Uterus (tissue), 4 donors: ENCODE measurements around the gene TEX261. TPM values are rescaled to one million over a fixed set of nuclear protein-coding genes. Genes with fewer than 3 reads are reported as not detected.
A peak's percentile ranks its signal among the peaks of the same experiment; 100 is the strongest.

ENCODE experiments used
- DNase-seq, 2 donors: peaks; one replicate each; pipeline ENCODE4 v3.0.0-alpha.2; 2019 to 2020
- H3K27ac ChIP-seq, 2 donors: fragments of 200-600 bp; sonication (generic); 1 replicate in 1 of 2; 2 replicates in 1 of 2; pipeline ENCODE4 v1.5.1; 2016 to 2018
- H3K27me3 ChIP-seq, 2 donors: fragments of 200-600 bp; sonication (generic); one replicate each; pipeline ENCODE4 v1.5.1; 2018 to 2019; ENCODE audit warnings: control low read depth in 1 of 2
- H3K36me3 ChIP-seq, 2 donors: fragments of 200-600 bp; sonication (generic); one replicate each; pipeline ENCODE4 v1.5.1; 2019; ENCODE audit warnings: control low read depth in 1 of 2
- H3K4me1 ChIP-seq, 2 donors: fragments of 200-600 bp; sonication (generic); one replicate each; pipeline ENCODE4 v1.5.1; 2018 to 2019; ENCODE audit warnings: control low read depth in 1 of 2
- H3K4me3 ChIP-seq, 2 donors: fragments of 200-600 bp; sonication (generic); 1 replicate in 1 of 2; 2 replicates in 1 of 2; pipeline ENCODE4 v1.5.1; 2018 to 2019; ENCODE audit warnings: mild to moderate bottlenecking in 1 of 2
- H3K9me3 ChIP-seq, 2 donors: fragments of 200-600 bp; sonication (generic); one replicate each; pipeline ENCODE4 v1.5.1; 2019; ENCODE audit warnings: control low read depth in 1 of 2
- CTCF ChIP-seq, 4 experiments: fragments of 200-600 bp in 2 of 4; fragments of 450-650 bp in 2 of 4; sonication (generic) in 2 of 4; IDR thresholded peaks; one replicate each; pipeline ENCODE4 v1.5.1; 2016 to 2019; ENCODE audit warnings: antibody characterized with exemption in 4 of 4, mild to moderate bottlenecking in 2 of 4, moderate library complexity in 1 of 4
- POLR2A ChIP-seq, 2 donors: fragments of 450-650 bp; IDR thresholded peaks; one replicate each; pipeline ENCODE4 v1.6.1; 2016; ENCODE audit warnings: antibody characterized with exemption in 2 of 2, mild to moderate bottlenecking in 1 of 2, moderate library complexity in 1 of 2
- intact Hi-C: fragments of 100-400 bp; cut with DNase I; formaldehyde crosslinking; loops from one replicate; pipeline ENCODE4 v1.15.1; 2023; ENCODE audit warnings: low total_unique reads
- total RNA-seq, 4 donors: library from RNA; depleted of rRNA in 3 of 4; stranded (reverse); fragments of >200 nt in 3 of 4; gene quantifications; one replicate each; pipeline versions ENCODE4 v1.1.0 to v1.2.4, GENCODE V29; 2014 to 2023
- donor health status: DM: yes; HTN: yes; CAD: no.

Gene TEX261
- total RNA-seq, 4 donors from 2014 or later = 10.2 to 81.8 (median 53.7) TPM

- Histone ChIP-seq H3K4me1 (no peaks in the 10 kb centered on the region), H3K36me3 (no peaks in the 10 kb centered on the region), H3K27ac (no peak overlapping the region), H3K4me3 (no peak overlapping the region), H3K9me3 (no peaks in the 10 kb centered on the region), H3K27me3 (no peaks in the 10 kb centered on the region)
- TF ChIP-seq POLR2A (IDR thresholded peaks at IDR 0.05) (no peak), CTCF (IDR thresholded peaks at IDR 0.05) (no peak)
- DNase-seq = no peak
- intact Hi-C loops = no loop called here
Observed at GRCh38 chr2:70954886-70955285, 39.8 kb downstream of the TEX261 start.

- Histone ChIP-seq H3K36me3 (no peaks in the 10 kb centered on the region), H3K27ac (no peak overlapping the region), H3K9me3 (no peaks in the 10 kb centered on the region), H3K4me1 (no peaks in the 10 kb centered on the region), H3K4me3 (no peak overlapping the region), H3K27me3 (no peaks in the 10 kb centered on the region)
- TF ChIP-seq POLR2A (IDR thresholded peaks at IDR 0.05) (no peak), CTCF (IDR thresholded peaks at IDR 0.05) (no peak)
- no peak for DNase-seq
- intact Hi-C loops = no loop called here
Observed at GRCh38 chr2:70949086-70949485, 45.6 kb downstream of the TEX261 start.

GRCh38 chr2:70948337-70949003 is 46.2 kb downstream of the TEX261 start:
- DNase-seq = peak; percentile 77 to 79
- H3K27ac ChIP-seq = no peak overlapping the region
- H3K4me1 ChIP-seq = no peaks in the 10 kb centered on the region
- H3K9me3 ChIP-seq = no peaks in the 10 kb centered on the region
- H3K4me3 ChIP-seq = peak overlapping the region; percentile 13 to 29
- H3K36me3 ChIP-seq = no peaks in the 10 kb centered on the region
- intact Hi-C loops = no loop called here
- no peaks in the 10 kb centered on the region for H3K27me3 ChIP-seq
- TF ChIP-seq POLR2A (IDR thresholded peaks at IDR 0.05) = no peak
- peak; percentile 69 to 75 (median 72) for TF ChIP-seq CTCF (IDR thresholded peaks at IDR 0.05)

- H3K27ac ChIP-seq = no peak overlapping the region
- H3K4me1 ChIP-seq = no peaks in the 10 kb centered on the region
- peak overlapping the region; percentile 13 to 29 for H3K4me3 ChIP-seq
- no peaks in the 10 kb centered on the region for H3K27me3 ChIP-seq
- H3K9me3 ChIP-seq = no peaks in the 10 kb centered on the region
- no peaks in the 10 kb centered on the region for H3K36me3 ChIP-seq
- no peak for DNase-seq
- intact Hi-C loops = no loop called here
- TF ChIP-seq POLR2A (IDR thresholded peaks at IDR 0.05) (no peak), CTCF (IDR thresholded peaks at IDR 0.05) (no peak)
Observed at GRCh38 chr2:70947556-70948184, 47.0 kb downstream of the TEX261 start.

- intact Hi-C loops = no loop called here
- Histone ChIP-seq H3K4me1 (no peaks in the 10 kb centered on the region), H3K36me3 (no peaks in the 10 kb centered on the region), H3K9me3 (no peaks in the 10 kb centered on the region), H3K27ac (no peak overlapping the region), H3K27me3 (no peaks in the 10 kb centered on the region), H3K4me3 (no peak overlapping the region)
- TF ChIP-seq POLR2A (IDR thresholded peaks at IDR 0.05) (no peak), CTCF (IDR thresholded peaks at IDR 0.05) (peak; percentile 51 to 74 (median 55))
- peak; percentile 32 to 36 for DNase-seq
Observed at GRCh38 chr2:70946832-70947442, 47.7 kb downstream of the TEX261 start.
